K562 (cell line): ENCODE data around the gene RRP9. TPM values are rescaled to one million over a fixed set of nuclear protein-coding genes. Genes with fewer than 3 reads are reported as not detected.

ENCODE experiments used
- ATAC-seq: fragments of 200-7000 bp; cut with Tn5 transposase; 3 replicates; pipeline ENCODE4 v1.9.1; 2020; ENCODE audit warnings: moderate library complexity
- BruUV-seq: library from RNA; stranded (reverse); fragments of 400-500 nt; replicated peaks from 2 replicates; lab custom pipeline; 2021; lab: Mats Ljungman, UMichigan
- CTCF ChIA-PET: fragments of 300-600 bp; formaldehyde crosslinking; extraction: SDS; loops from one replicate; lab custom pipeline; 2021; ENCODE audit warnings: low intra/inter-chr PET ratio; lab: Yijun Ruan, JAX
- POLR2A ChIA-PET: fragments of 300-600, 350-650 bp; sonication (Branson Sonifier 250); formaldehyde crosslinking; extraction: SDS; loops from one replicate; lab custom pipeline; 2021; ENCODE audit warnings: antibody characterized with exemption, inconsistent platforms; lab: Yijun Ruan, JAX
- DNase-seq, 4 experiments: peaks; one replicate each; pipeline versions ENCODE4 v3.0.0 to v3.0.0-alpha.2; 2011 to 2018; ENCODE audit warnings: low spot score in 3 of 4, mixed read lengths in 3 of 4; ENCODE audit errors: extremely low read depth in 1 of 4
- FAIRE-seq: peaks from 2 replicates; lab custom pipeline; 2011; peaks lifted over from hg19 to GRCh38; lab: Jason Lieb, UNC
- H2AFZ ChIP-seq: 2 replicates; pipeline ENCODE4 v1.6.0; 2011; ENCODE audit warnings: low read depth, low read length, control low read depth, inconsistent platforms
- H3K27ac ChIP-seq: fragments of 200-600 bp; 3 replicates; pipeline ENCODE4 v1.8.0; 2011; ENCODE audit warnings: low read depth, mild to moderate bottlenecking, control low read depth, inconsistent platforms, low read length, moderate library complexity, mixed read lengths; ENCODE audit errors: extremely low read depth
- H3K27me3 ChIP-seq, 2 experiments: fragments of 300-600 bp in 1 of 2; 2 replicates in 1 of 2; 3 replicates in 1 of 2; pipeline versions ENCODE4 v1.6.0 to v1.8.0; 2011; ENCODE audit warnings: inconsistent platforms in 2 of 2, low read length in 2 of 2, mild to moderate bottlenecking in 1 of 2, mixed read lengths in 1 of 2, moderate library complexity in 1 of 2; ENCODE audit not compliant: control insufficient read depth in 2 of 2, insufficient read depth in 2 of 2
- H3K36me3 ChIP-seq: fragments of 300-600 bp; 3 replicates; pipeline ENCODE4 v1.8.0; 2011; ENCODE audit warnings: mild to moderate bottlenecking, low read length, inconsistent platforms; ENCODE audit not compliant: control insufficient read depth, insufficient read depth
- H3K4me1 ChIP-seq, 2 experiments: fragments of 200-600 bp in 1 of 2; replicated peaks in 1 of 2; 2 replicates in 1 of 2; 3 replicates in 1 of 2; pipeline versions ENCODE4 v1.5.1 to v1.8.0; 2011; ENCODE audit warnings: inconsistent platforms in 2 of 2, low read length in 2 of 2, mild to moderate bottlenecking in 1 of 2, mixed read lengths in 1 of 2, moderate library complexity in 1 of 2; ENCODE audit not compliant: control insufficient read depth in 2 of 2, insufficient read depth in 2 of 2
- H3K4me2 ChIP-seq: 2 replicates; pipeline ENCODE4 v1.6.1; 2011; ENCODE audit warnings: low read length, control low read depth, inconsistent platforms, mixed read lengths; ENCODE audit not compliant: insufficient read depth
- H3K4me3 ChIP-seq: fragments of 200-600 bp; sonication (generic), shearing (Covaris generic); 2 replicates; pipeline ENCODE4 v1.5.1; 2016; ENCODE audit warnings: control low read depth, inconsistent platforms
- H3K79me2 ChIP-seq: fragments of 200-600 bp; 3 replicates; pipeline ENCODE4 v1.8.0; 2011; ENCODE audit warnings: low read length, inconsistent platforms; ENCODE audit not compliant: control insufficient read depth, insufficient read depth
- H3K9ac ChIP-seq, 2 experiments: 2 replicates each; pipeline versions ENCODE4 v1.6.0 to v1.6.1; 2011; ENCODE audit warnings: low read depth in 2 of 2, low read length in 2 of 2, control low read depth in 1 of 2, inconsistent platforms in 1 of 2, mild to moderate bottlenecking in 1 of 2, mixed read lengths in 1 of 2; ENCODE audit not compliant: insufficient read depth in 1 of 2
- H3K9me1 ChIP-seq: one replicate; pipeline ENCODE4 v1.6.0; 2011; ENCODE audit warnings: inconsistent platforms, mild to moderate bottlenecking, low read length, moderate library complexity; ENCODE audit not compliant: control insufficient read depth, insufficient read depth
- H3K9me3 ChIP-seq: replicated peaks from 2 replicates; pipeline ENCODE4 v1.5.1; 2011; ENCODE audit warnings: low read depth, low read length, inconsistent platforms; ENCODE audit not compliant: control insufficient read depth, insufficient read depth
- H4K20me1 ChIP-seq: replicated peaks from 2 replicates; pipeline ENCODE4 v1.6.1; 2011; ENCODE audit warnings: low read length, inconsistent platforms, mixed read lengths; ENCODE audit not compliant: control insufficient read depth, insufficient read depth
- CC2D1A ChIP-seq: fragments of 450-650 bp; IDR thresholded peaks from 2 replicates; pipeline ENCODE4 v1.6.1; 2017; ENCODE audit warnings: mild to moderate bottlenecking
- GMEB1 ChIP-seq: fragments of 250-450 bp; sonication (Bioruptor Pico); IDR thresholded peaks from 2 replicates; pipeline ENCODE4 v1.4.0; 2020; ENCODE audit warnings: mild to moderate bottlenecking
- HSF4 ChIP-seq: fragments of 250-450 bp; sonication (Bioruptor Pico); IDR thresholded peaks from 2 replicates; pipeline ENCODE4 v2.1.2; 2022; ENCODE audit warnings: mild to moderate bottlenecking, moderate library complexity, borderline replicate concordance
- ILK ChIP-seq: fragments of 450-650 bp; IDR thresholded peaks from 2 replicates; pipeline ENCODE4 v1.6.1; 2016; ENCODE audit warnings: missing genetic modification characterization, low read depth, mild to moderate bottlenecking, missing compliant biosample characterization, moderate library complexity, borderline replicate concordance
- PRDM10 ChIP-seq: fragments of 450-650 bp; IDR thresholded peaks from 2 replicates; pipeline ENCODE4 v1.6.1; 2018; ENCODE audit not compliant: partially characterized antibody
- STAT5B ChIP-seq: fragments of 250-450 bp; sonication (Bioruptor Pico); IDR thresholded peaks from 2 replicates; pipeline ENCODE4 v1.8.0; 2021; ENCODE audit warnings: mild to moderate bottlenecking, inconsistent platforms
- TAF15 ChIP-seq: fragments of 200-400 bp; formaldehyde crosslinking; IDR thresholded peaks from 2 replicates; pipeline ENCODE4 v1.6.1; 2017; ENCODE audit warnings: mild to moderate bottlenecking, low read depth, low read length, moderate library complexity
- ZFP91 ChIP-seq: sonication (generic); formaldehyde crosslinking; IDR thresholded peaks from 2 replicates; pipeline ENCODE4 v1.8.0; 2022; ENCODE audit warnings: mild to moderate bottlenecking, missing genetic modification reagents
- ZNF23 ChIP-seq: fragments of 250-450 bp; sonication (Bioruptor Pico); IDR thresholded peaks from 2 replicates; pipeline ENCODE4 v1.4.0; 2020; ENCODE audit warnings: mild to moderate bottlenecking
- WGBS: fragments of 100-300 bp; shearing (Covaris generic); methylation state at CpG from one replicate; pipeline ENCODE4 v1.1.6; 2016; ENCODE audit warnings: low coverage, mixed read lengths; ENCODE audit not compliant: insufficient coverage; ENCODE audit errors: missing lambda C conversion rate; 5-methylcytosine and 5-hydroxymethylcytosine counted together
- in situ Hi-C: fragments of 300-500 bp; cut with MboI; formaldehyde crosslinking; loops from 4 replicates; pipeline ENCODE4 v1.15.0; 2018; ENCODE audit warnings: inconsistent platforms, mixed read lengths
- intact Hi-C: fragments of 100-400 bp; cut with micrococcal nuclease; formaldehyde crosslinking; loops from 2 replicates; pipeline ENCODE4 v1.14.2; 2022
- polyA plus RNA-seq, 8 experiments: library from polyadenylated mRNA; depleted of rRNA in 4 of 8; stranded (reverse) in 5 of 8; unstranded in 3 of 8; fragments of >200 nt; fragmentation: Nextera tagmentation in 2 of 8; fragmentation: Illumina TruSeq in 1 of 8; extraction: Ambion mirVana in 2 of 8; extraction: Trizol in 1 of 8; gene quantifications; 2 replicates each; pipeline versions ENCODE4 v1.2.1 to v1.2.3, GENCODE V29; 2011 to 2014; ENCODE audit warnings: inconsistent platforms in 1 of 8, missing spikeins in 1 of 8
- total RNA-seq, 7 experiments: library from RNA; depleted of rRNA in 6 of 7; stranded (reverse); fragments of >200 nt in 6 of 7; fragmentation: Illumina TruSeq in 2 of 7; extraction: Trizol in 2 of 7; gene quantifications; 2 replicates each; pipeline versions ENCODE4 v1.2.1 to v1.2.3, GENCODE V29; 2011 to 2021; ENCODE audit warnings: low replicate concordance in 1 of 7
- TF ChIP-seq, protein P1 (sequence below): IDR thresholded peaks from 2 replicates; pipeline ENCODE4 v1.6.1; 2016; ENCODE audit warnings: missing genetic modification characterization, missing compliant biosample characterization

The RRP9 gene
- total and polyA plus RNA-seq, 9 of the 15 experiments (the other 6 are each of a cell fraction or from before 2014, with no cell fraction given): 5.2 to 67.0 (median 45.9) TPM

DNA sequence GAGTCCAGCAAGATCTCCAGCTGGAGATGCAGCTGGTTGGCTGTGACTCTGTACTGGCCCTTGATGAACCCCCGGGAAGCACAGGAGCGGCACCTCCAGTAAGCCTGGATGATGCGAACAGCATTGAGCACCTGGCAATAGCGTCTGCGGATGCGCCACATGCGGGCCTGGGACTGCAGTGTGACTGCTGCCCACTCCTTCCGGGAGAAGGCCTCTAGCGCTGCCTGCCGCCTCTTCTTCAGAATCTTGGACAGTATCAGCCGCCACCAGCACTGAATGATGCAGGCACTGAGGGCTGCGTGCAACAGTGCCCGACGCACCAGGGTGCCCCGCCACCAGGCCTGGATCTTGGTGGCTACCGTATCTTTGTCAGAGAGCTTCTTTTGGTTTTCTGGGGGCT is 46.8 kb downstream of the RRP9 start:
- ATAC-seq (no peak), DNase-seq (no peak), FAIRE-seq (no peak)
- no TSS peak for BruUV-seq
- Histone ChIP-seq H3K4me1 (no peaks in the 10 kb centered on the region), H3K4me2 (no peak overlapping the region), H3K4me3 (no peak overlapping the region), H2AFZ (no peak overlapping the region), H3K9me1 (no peaks in the 10 kb centered on the region), H3K79me2 (no peaks in the 10 kb centered on the region), H4K20me1 (no peaks in the 10 kb centered on the region), H3K9ac (no peak overlapping the region), H3K27me3 (peaks cover 4 to 33% of the 10 kb centered on the region in 2 experiments; a peak in 4 of 5 replicates), H3K27ac (no peak overlapping the region), H3K36me3 (no peaks in the 10 kb centered on the region), H3K9me3 (no peaks in the 10 kb centered on the region)
- WGBS: 5% methylated on average over 13 of the region's 16 CpGs
- CTCF ChIA-PET: no interaction called here
- intact Hi-C loops (no loop called here), in situ Hi-C loops (no loop called here)
- TF ChIP-seq ZFP91 (CRISPR knock-in tag) (no peak), CC2D1A (no peak), HSF4 (CRISPR knock-in tag) (no peak), ZNF23 (no peak), TAF15 (no peak), GMEB1 (CRISPR knock-in tag) (no peak), PRDM10 (no peak), STAT5B (CRISPR knock-in tag) (no peak), ILK (tag) (no peak)
- TF ChIP-seq, protein P1, sequence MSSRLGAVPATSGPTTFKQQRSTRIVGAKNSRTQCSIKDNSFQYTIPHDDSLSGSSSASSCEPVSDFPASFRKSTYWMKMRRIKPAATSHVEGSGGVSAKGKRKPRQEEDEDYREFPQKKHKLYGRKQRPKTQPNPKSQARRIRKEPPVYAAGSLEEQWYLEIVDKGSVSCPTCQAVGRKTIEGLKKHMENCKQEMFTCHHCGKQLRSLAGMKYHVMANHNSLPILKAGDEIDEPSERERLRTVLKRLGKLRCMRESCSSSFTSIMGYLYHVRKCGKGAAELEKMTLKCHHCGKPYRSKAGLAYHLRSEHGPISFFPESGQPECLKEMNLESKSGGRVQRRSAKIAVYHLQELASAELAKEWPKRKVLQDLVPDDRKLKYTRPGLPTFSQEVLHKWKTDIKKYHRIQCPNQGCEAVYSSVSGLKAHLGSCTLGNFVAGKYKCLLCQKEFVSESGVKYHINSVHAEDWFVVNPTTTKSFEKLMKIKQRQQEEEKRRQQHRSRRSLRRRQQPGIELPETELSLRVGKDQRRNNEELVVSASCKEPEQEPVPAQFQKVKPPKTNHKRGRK (tag): no peak
- POLR2A ChIA-PET: no interaction called here
